Panc1 (cell line): ENCODE results near the gene PLCXD1. TPM values are rescaled to one million over a fixed set of nuclear protein-coding genes. Genes with fewer than 3 reads are reported as not detected.

Experiments
- ATAC-seq: fragments of 200-7000 bp; cut with Tn5 transposase; 2 replicates; pipeline ENCODE4 v1.9.1; 2020; ENCODE audit warnings: mild to moderate bottlenecking, moderate library complexity
- BruUV-seq: library from RNA; stranded (reverse); fragments of 400-500 nt; replicated peaks from 2 replicates; lab custom pipeline; 2021; lab: Mats Ljungman, UMichigan
- CTCF ChIA-PET: fragments of 300-600 bp; sonication (Branson Sonifier 250); formaldehyde crosslinking; loops from one replicate; lab custom pipeline; 2022; ENCODE audit warnings: antibody characterized with exemption; lab: Charles Lee
- POLR2A ChIA-PET: fragments of 300-600 bp; sonication (Branson Sonifier 250); formaldehyde crosslinking; loops from one replicate; lab custom pipeline; 2022; ENCODE audit warnings: antibody characterized with exemption; lab: Charles Lee
- DNase-seq: peaks from one replicate; pipeline ENCODE4 v3.0.0-alpha.2; 2010; ENCODE audit warnings: low read depth, low spot score
- H3K27ac ChIP-seq: 2 replicates; pipeline ENCODE4 v1.5.1; 2011; ENCODE audit warnings: mild to moderate bottlenecking, low read length, inconsistent platforms
- H3K27me3 ChIP-seq: fragments of 200-500 bp; sonication (Bioruptor generic); 2 replicates; pipeline ENCODE4 v1.6.0; 2014; ENCODE audit warnings: low read length, inconsistent platforms; ENCODE audit not compliant: control insufficient read depth, insufficient read depth
- H3K36me3 ChIP-seq: fragments of 200-500 bp; sonication (Bioruptor generic); 2 replicates; pipeline ENCODE4 v1.5.1; 2014; ENCODE audit warnings: inconsistent platforms, mild to moderate bottlenecking, low read length, moderate library complexity; ENCODE audit not compliant: control insufficient read depth, insufficient read depth
- H3K4me1 ChIP-seq: 2 replicates; pipeline ENCODE4 v1.5.1; 2011; ENCODE audit warnings: inconsistent platforms, mild to moderate bottlenecking, low read length, moderate library complexity; ENCODE audit not compliant: control insufficient read depth, insufficient read depth
- H3K4me3 ChIP-seq, 2 experiments: 2 replicates each; pipeline ENCODE4 v1.5.1; 2011 to 2012; ENCODE audit warnings: low read depth in 2 of 2, low read length in 2 of 2, mild to moderate bottlenecking in 2 of 2, inconsistent platforms in 1 of 2, moderate library complexity in 1 of 2
- H3K9me3 ChIP-seq: fragments of 200-500 bp; sonication (Bioruptor generic); 2 replicates; pipeline ENCODE4 v1.5.1; 2014; ENCODE audit warnings: low read depth, mild to moderate bottlenecking, inconsistent platforms, low read length, moderate library complexity; ENCODE audit not compliant: control insufficient read depth, insufficient read depth
- CTCF ChIP-seq: fragments of 450-650 bp; IDR thresholded peaks from 2 replicates; pipeline ENCODE4 v1.5.1; 2017; ENCODE audit warnings: mild to moderate bottlenecking
- POLR2AphosphoS5 ChIP-seq: IDR thresholded peaks from 2 replicates; pipeline ENCODE4 v1.6.1; 2012; ENCODE audit warnings: mild to moderate bottlenecking, low read depth, low read length, moderate library complexity
- REST ChIP-seq, 2 experiments: IDR thresholded peaks; 2 replicates each; pipeline ENCODE4 v1.6.1; 2011 to 2012; ENCODE audit warnings: low read depth in 2 of 2, control low read depth in 1 of 2, low read length in 1 of 2, mild to moderate bottlenecking in 1 of 2, moderate library complexity in 1 of 2; ENCODE audit not compliant: insufficient read depth in 1 of 2
- SIN3A ChIP-seq: IDR thresholded peaks from 2 replicates; pipeline ENCODE4 v1.6.1; 2012; ENCODE audit warnings: low read depth, mild to moderate bottlenecking, low read length, moderate library complexity, borderline replicate concordance; ENCODE audit not compliant: insufficient read depth
- TCF7L2 ChIP-seq: IDR thresholded peaks from 2 replicates; pipeline ENCODE4 v1.6.1; 2011; ENCODE audit warnings: mild to moderate bottlenecking, low read depth, low read length, inconsistent platforms
- in situ Hi-C: cut with HindIII; loops from 2 replicates; pipeline ENCODE4 v1.10.0; 2016; ENCODE audit warnings: low sequenced_read_pairs, low pct_unique_long_range_greater_than_20kb
- intact Hi-C: fragments of 100-400 bp; cut with micrococcal nuclease; formaldehyde crosslinking; loops from one replicate; pipeline ENCODE4 v1.10.0; 2022; ENCODE audit not compliant: unreplicated experiment
- total RNA-seq: library from RNA; stranded (reverse); gene quantifications from one replicate; pipeline ENCODE4 v1.2.1, GENCODE V29; 2021; ENCODE audit not compliant: unreplicated experiment

PLCXD1 gene
- total RNA-seq, 1 experiment from 2014 or later: 54.9 TPM

GRCh38 chrX:314781-315595 lies 33.8 kb downstream of the PLCXD1 start:
- Histone ChIP-seq H3K36me3 (no peaks in the 10 kb centered on the region; the same call in 1 of the 2 replicates), H3K27ac (no peak overlapping the region), H3K27me3 (no peaks in the 10 kb centered on the region), H3K4me1 (no peaks in the 10 kb centered on the region), H3K9me3 (no peaks in the 10 kb centered on the region), H3K4me3 (no peak overlapping the region)
- ChIA-PET POLR2A (no interaction called here), CTCF (no interaction called here)
- BruUV-seq: TSS peak; percentile 63
- in situ Hi-C loops (no loop called here), intact Hi-C loops (no loop called here)
- TF ChIP-seq CTCF: no peak
- TF ChIP-seq TCF7L2: no peak
- TF ChIP-seq POLR2AphosphoS5: no peak
- TF ChIP-seq SIN3A: no peak
- TF ChIP-seq REST (IDR thresholded peaks at IDR 0.05; ENCODE audit: insufficient read depth in 1 of 2, low read depth in 2 of 2, low read length in 1 of 2): no peak
- ATAC-seq: no peak
- DNase-seq: no peak

- in situ Hi-C loops (no loop called here), intact Hi-C loops (no loop called here)
- BruUV-seq: no TSS peak
- ChIA-PET CTCF (no interaction called here), POLR2A (no interaction called here)
- DNase-seq (no peak), ATAC-seq (no peak)
- no peaks in the 10 kb centered on the region for H3K9me3 ChIP-seq
- no peak for TF ChIP-seq TCF7L2
- no peak overlapping the region for H3K27ac ChIP-seq
- H3K27me3 ChIP-seq: no peaks in the 10 kb centered on the region
- H3K4me1 ChIP-seq: no peaks in the 10 kb centered on the region
- H3K36me3 ChIP-seq: no peaks in the 10 kb centered on the region; the same call in 1 of the 2 replicates
- peak overlapping the region in 1 of 2 experiments; percentile 20; a peak in 1 of 4 replicates for H3K4me3 ChIP-seq
Measured at GRCh38 chrX:316351-317325, 35.5 kb downstream of the PLCXD1 start.
